IMR-90 (cell line): ENCODE results near the gene PAFAH2.

Experiments
- CTCF ChIP-seq: conservative IDR thresholded peaks from 2 replicates; pipeline ENCODE4 v1.5.1; 2012; ENCODE audit warnings: mild to moderate bottlenecking, low read depth, low read length, improper control_type of control experiment
- MAFK ChIP-seq: IDR thresholded peaks from 2 replicates; pipeline ENCODE4 v1.6.1; 2012; ENCODE audit warnings: low read depth, low read length, improper control_type of control experiment
- MAZ ChIP-seq: IDR thresholded peaks from 2 replicates; pipeline ENCODE4 v1.6.1; 2012; ENCODE audit warnings: low read depth, mild to moderate bottlenecking, low read length, improper control_type of control experiment, moderate library complexity, borderline replicate concordance
- MXI1 ChIP-seq: IDR thresholded peaks from 2 replicates; pipeline ENCODE4 v1.6.1; 2012; ENCODE audit warnings: low read depth, mild to moderate bottlenecking, low read length, moderate library complexity, borderline replicate concordance
- POLR2A ChIP-seq: IDR thresholded peaks from 2 replicates; pipeline ENCODE4 v1.6.1; 2012; ENCODE audit warnings: mild to moderate bottlenecking, low read depth, low read length
- RAD21 ChIP-seq: IDR thresholded peaks from 2 replicates; pipeline ENCODE4 v1.6.1; 2012; ENCODE audit warnings: low read length, improper control_type of control experiment
- RCOR1 ChIP-seq: IDR thresholded peaks from 2 replicates; pipeline ENCODE4 v1.6.1; 2012; ENCODE audit warnings: mild to moderate bottlenecking, low read length, improper control_type of control experiment; ENCODE audit not compliant: insufficient replicate concordance
- SMC3 ChIP-seq: fragments of 150-350 bp; IDR thresholded peaks from 2 replicates; pipeline ENCODE4 v1.6.1; 2016; ENCODE audit warnings: low read depth, mild to moderate bottlenecking, antibody characterized with exemption, low read length, moderate library complexity
- USF2 ChIP-seq: fragments of 150-350 bp; IDR thresholded peaks from 2 replicates; pipeline ENCODE4 v1.6.1; 2017; ENCODE audit warnings: mild to moderate bottlenecking, antibody characterized with exemption, low read length, low read depth

GRCh38 chr1:26020941-26021646, 23.2 kb upstream of the PAFAH2 start:
- TF ChIP-seq CTCF (no peak), RAD21 (no peak), USF2 (no peak), RCOR1 (no peak), MAFK (no peak), MAZ (no peak), MXI1 (no peak), POLR2A (no peak), SMC3 (no peak)
